Fibroblast of villous mesenchyme (primary cell): Measurements from ENCODE around the gene B3GALT6. TPM values are rescaled to one million over a fixed set of nuclear protein-coding genes. Genes with fewer than 3 reads are reported as not detected.

Experiments
- DNase-seq: peaks from one replicate; pipeline ENCODE4 v3.0.0-alpha.2; 2010; ENCODE audit warnings: low read depth
- H3K4me3 ChIP-seq: 2 replicates; pipeline ENCODE4 v1.5.1; 2011; ENCODE audit warnings: low read depth, mild to moderate bottlenecking, low read length
- CTCF ChIP-seq: IDR thresholded peaks from 2 replicates; pipeline ENCODE4 v1.5.1; 2012; ENCODE audit warnings: low read depth, mild to moderate bottlenecking, low read length; ENCODE audit not compliant: insufficient read depth
- total RNA-seq: library from RNA; depleted of rRNA; stranded (reverse); fragments of >200 nt; gene quantifications from 2 replicates; pipeline ENCODE4 v1.2.3, GENCODE V29; 2012

Gene B3GALT6
- total RNA-seq, 1 donor: 25.0 TPM

DNA sequence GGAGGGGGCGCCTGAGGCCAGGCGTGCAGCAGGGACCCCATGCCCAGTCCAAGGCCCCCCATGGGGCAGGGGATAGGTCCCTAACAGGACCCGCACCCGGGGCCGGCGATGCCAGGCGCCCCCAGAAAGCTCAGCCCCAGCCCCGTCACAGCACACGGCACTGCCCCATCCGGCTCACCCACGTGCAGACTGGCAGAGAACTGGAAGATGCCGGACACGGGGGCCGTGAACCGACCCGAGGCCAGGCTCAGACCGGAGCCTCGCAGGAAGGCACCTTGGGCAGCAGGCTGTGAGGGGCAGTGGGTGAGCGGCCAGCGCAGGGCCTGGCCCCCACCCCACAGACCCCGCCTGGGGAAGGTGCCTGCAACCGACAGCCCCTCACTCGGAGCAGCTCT lies 11.2 kb downstream of the B3GALT6 start:
- DNase-seq: no peak
- no peak for TF ChIP-seq CTCF

GRCh38 chr1:1243807-1244191 lies 11.8 kb downstream of the B3GALT6 start:
- no peak for TF ChIP-seq CTCF
- no peak overlapping the region for H3K4me3 ChIP-seq
- DNase-seq: no peak

More for the DNA sequence above, 11.2 kb downstream of the B3GALT6 start:
- H3K4me3 ChIP-seq: no peak overlapping the region

DNA sequence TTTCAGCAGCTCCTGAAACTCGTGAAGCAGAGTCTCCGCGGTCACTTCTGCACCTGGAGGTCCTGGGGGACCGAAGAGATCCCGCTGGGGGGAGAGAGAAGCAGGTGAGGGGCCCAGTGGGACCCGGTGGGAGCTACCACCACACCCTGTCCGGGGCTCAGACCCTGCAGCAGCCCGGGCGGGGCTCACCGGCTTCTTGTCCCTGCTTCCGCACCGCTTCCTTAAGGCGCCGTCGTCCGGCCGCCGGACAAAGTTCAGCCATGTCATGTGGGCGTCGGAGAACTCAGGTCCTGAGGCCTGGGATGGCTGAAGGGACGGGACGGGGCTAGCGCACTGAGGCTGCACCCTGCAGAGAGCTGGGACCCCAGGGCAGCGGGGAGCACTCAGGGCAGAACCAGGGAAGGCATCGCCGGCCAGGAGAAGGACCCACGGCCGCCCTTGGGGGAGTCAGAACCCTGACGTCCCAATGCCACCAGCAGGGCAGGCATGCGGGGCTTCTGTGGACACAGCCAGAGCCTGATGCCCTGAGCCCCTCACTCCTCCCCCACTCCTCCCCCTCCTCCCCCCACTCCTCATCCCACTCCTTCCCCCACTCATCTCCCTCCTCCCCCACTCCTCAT lies 12.3 kb downstream of the B3GALT6 start:
- no peak for TF ChIP-seq CTCF
- no peak overlapping the region for H3K4me3 ChIP-seq
- DNase-seq: no peak

GRCh38 chr1:1245178-1245816 lies 13.3 kb downstream of the B3GALT6 start:
- no peak for TF ChIP-seq CTCF
- H3K4me3 ChIP-seq: no peak overlapping the region
- DNase-seq: no peak

DNA sequence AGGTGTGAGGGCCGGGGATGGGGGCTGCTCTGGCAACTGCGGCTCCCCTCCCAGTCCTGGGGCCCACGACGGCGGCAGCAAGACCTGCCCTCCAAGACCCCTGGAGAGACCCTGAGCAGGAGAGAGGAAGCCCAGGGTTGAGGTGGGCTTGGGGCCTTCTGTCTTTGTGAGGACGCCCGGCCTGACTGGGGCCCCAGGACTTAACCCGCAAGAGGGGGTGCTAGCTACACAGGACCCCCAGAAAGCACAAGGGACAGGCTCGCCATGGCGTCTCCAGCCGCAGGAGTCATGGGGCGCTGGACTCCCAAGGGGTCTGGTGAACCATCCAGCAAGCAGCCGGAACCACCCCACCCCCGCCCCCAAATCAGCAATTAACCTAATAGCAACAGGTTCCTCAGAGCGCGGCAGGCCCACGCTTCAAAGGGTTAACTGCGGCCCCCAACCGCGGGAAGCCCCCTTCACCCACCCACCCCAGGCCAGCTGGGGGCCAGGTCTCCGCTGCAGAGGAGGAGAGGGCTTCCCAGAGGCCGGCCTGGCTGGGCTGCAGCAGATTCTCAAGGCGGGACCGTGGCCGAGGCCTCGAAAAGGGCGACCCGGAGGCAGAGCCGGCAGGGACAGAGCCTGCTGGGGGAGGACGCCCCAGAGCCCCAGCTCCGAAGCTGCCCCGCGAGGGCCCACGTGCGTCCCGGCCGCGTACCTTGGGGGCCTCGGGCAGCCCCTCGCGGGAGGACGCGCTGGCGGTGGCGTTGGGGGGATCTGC lies 14.0 kb downstream of the B3GALT6 start:
- DNase-seq: no peak
- H3K4me3 ChIP-seq: no peak overlapping the region
- no peak for TF ChIP-seq CTCF

DNA sequence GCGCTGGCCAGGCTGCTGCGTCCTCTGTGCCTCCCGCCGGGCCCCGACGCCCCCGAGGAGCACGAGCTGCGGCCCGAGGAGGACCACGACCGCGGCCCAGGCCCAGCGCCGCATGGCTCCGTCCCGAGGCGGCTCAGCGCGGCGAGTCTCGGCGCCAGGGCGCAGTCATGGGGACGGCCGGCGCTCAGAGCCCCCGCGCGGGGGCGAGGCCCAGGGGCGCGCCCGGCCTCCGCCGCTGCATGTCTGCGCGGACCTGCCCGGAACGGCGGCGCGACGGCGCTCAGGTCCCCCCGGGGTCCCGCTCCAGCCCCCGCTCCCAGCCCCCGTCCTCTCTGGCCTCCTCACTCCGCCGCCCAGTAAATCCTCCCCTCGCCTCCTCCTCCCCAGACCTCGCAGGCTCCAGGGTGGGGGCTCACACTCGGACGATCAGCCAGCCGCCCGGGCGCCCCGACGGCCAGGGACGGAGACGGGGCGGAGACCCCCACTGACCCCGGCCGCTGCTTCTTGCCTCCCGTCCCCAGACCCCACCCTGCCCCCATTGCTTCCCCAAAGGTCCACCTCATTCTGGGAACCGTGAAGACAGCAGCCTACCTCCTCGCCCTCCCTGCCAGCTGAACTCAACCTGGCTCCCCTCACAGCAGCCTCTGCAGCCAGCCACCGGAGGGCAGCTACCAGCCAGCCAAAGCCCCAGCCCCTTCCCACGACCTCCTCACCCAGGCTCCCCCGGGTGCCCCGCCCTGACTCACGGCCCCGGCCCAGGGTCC lies 14.7 kb downstream of the B3GALT6 start, which contains the start of gene C1QTNF12:
C1QTNF12 (minus strand) TSS at position 146 of the 764 bp plus-strand sequence; CDS start at position 114, 32 bp downstream.
- no peak within 1 kb of the TSS for H3K4me3 ChIP-seq
- DNase-seq: no peak
- TF ChIP-seq CTCF: no peak
